A549 (cell line): ENCODE measurements around the gene EIF6. TPM values are rescaled to one million over a fixed set of nuclear protein-coding genes. Genes with fewer than 3 reads are reported as not detected.

Experiments used
- ATAC-seq, 2 experiments: fragments of 200-7000 bp in 1 of 2; fragments of >200 bp in 1 of 2; cut with Nextera tagmentation in 1 of 2; cut with Tn5 transposase in 1 of 2; 3 replicates each; pipeline versions ENCODE4 v1.8.0 to v1.9.1; 2018 to 2020; ENCODE audit warnings: mild to moderate bottlenecking in 1 of 2, moderate library complexity in 1 of 2
- CTCF ChIA-PET: fragments of 300-600 bp; sonication (Branson Sonifier 250); formaldehyde crosslinking; extraction: SDS; loops from one replicate; lab custom pipeline; 2021; ENCODE audit warnings: antibody characterized with exemption, inconsistent platforms; lab: Yijun Ruan, JAX
- POLR2A ChIA-PET: fragments of 350-600 bp; formaldehyde crosslinking; extraction: SDS; loops from one replicate; lab custom pipeline; 2021; ENCODE audit warnings: antibody characterized with exemption, inconsistent platforms; lab: Yijun Ruan, JAX
- DNase-seq, 2 experiments: peaks; one replicate each; pipeline versions ENCODE4 v3.0.0 to v3.0.0-alpha.2; 2011 to 2016; ENCODE audit warnings: low read depth in 1 of 2, low spot score in 1 of 2
- FAIRE-seq: peaks from 2 replicates; lab custom pipeline; 2011; peaks lifted over from hg19 to GRCh38; lab: Jason Lieb, UNC
- H3K27ac ChIP-seq, 2 experiments: fragments of >200 bp; sonication (Bioruptor Twin); formaldehyde crosslinking; 3 replicates each; pipeline ENCODE4 v1.5.1; 2016 to 2017
- H3K4me1 ChIP-seq: fragments of >200 bp; sonication (Bioruptor Twin); formaldehyde crosslinking; 3 replicates; pipeline ENCODE4 v1.6.1; 2016
- H3K4me2 ChIP-seq: fragments of >200 bp; sonication (Bioruptor Twin); formaldehyde crosslinking; 3 replicates; pipeline ENCODE4 v1.6.1; 2016
- H3K4me3 ChIP-seq: fragments of >200 bp; sonication (Bioruptor Twin); formaldehyde crosslinking; 3 replicates; pipeline ENCODE4 v1.5.1; 2016
- H3K9me3 ChIP-seq: fragments of >200 bp; sonication (Bioruptor Twin); formaldehyde crosslinking; 3 replicates; pipeline ENCODE4 v1.6.1; 2016
- CBX2 ChIP-seq: fragments of 200-600 bp; sonication (generic); IDR thresholded peaks from 2 replicates; pipeline ENCODE4 v1.6.1; 2016; ENCODE audit warnings: low read depth, mild to moderate bottlenecking, borderline replicate concordance
- CBX8 ChIP-seq: fragments of 200-600 bp; sonication (generic); IDR thresholded peaks from 2 replicates; pipeline ENCODE4 v1.6.1; 2016
- CEBPB ChIP-seq, 2 experiments: fragments of >200 bp in 1 of 2; sonication (Bioruptor Twin) in 1 of 2; formaldehyde crosslinking in 1 of 2; IDR thresholded peaks; 2 replicates each; pipeline ENCODE4 v1.6.1; 2012 to 2016
- CHD2 ChIP-seq: fragments of 150-350 bp; IDR thresholded peaks from 2 replicates; pipeline ENCODE4 v1.6.1; 2014; ENCODE audit warnings: low read length; ENCODE audit not compliant: partially characterized antibody
- CHD4 ChIP-seq: fragments of 200-600 bp; sonication (generic); IDR thresholded peaks from 2 replicates; pipeline ENCODE4 v1.6.1; 2016; ENCODE audit warnings: antibody characterized with exemption, mild to moderate bottlenecking, borderline replicate concordance
- EHF ChIP-seq: fragments of 250-450 bp; sonication (Bioruptor Pico); IDR thresholded peaks from 2 replicates; pipeline ENCODE4 v1.5.0; 2020; ENCODE audit warnings: mild to moderate bottlenecking
- EHMT2 ChIP-seq: fragments of 200-600 bp; sonication (generic); IDR thresholded peaks from 2 replicates; pipeline ENCODE4 v1.6.1; 2016; ENCODE audit warnings: antibody characterized with exemption, low read depth, mild to moderate bottlenecking, moderate library complexity
- FOXS1 ChIP-seq: fragments of 250-450 bp; sonication (Bioruptor Pico); IDR thresholded peaks from 2 replicates; pipeline ENCODE4 v1.5.0; 2020; ENCODE audit warnings: mild to moderate bottlenecking, moderate library complexity
- GATA3 ChIP-seq: IDR thresholded peaks from 2 replicates; pipeline ENCODE4 v1.6.1; 2012; ENCODE audit warnings: borderline replicate concordance
- HDAC2 ChIP-seq: fragments of 200-600 bp; sonication (generic); IDR thresholded peaks from 2 replicates; pipeline ENCODE4 v1.6.1; 2016
- HEYL ChIP-seq: fragments of 250-450 bp; sonication (Bioruptor Pico); IDR thresholded peaks from 2 replicates; pipeline ENCODE4 v1.8.0; 2021; ENCODE audit warnings: mild to moderate bottlenecking, moderate library complexity
- HOXA7 ChIP-seq: fragments of 250-450 bp; sonication (Bioruptor Pico); IDR thresholded peaks from 2 replicates; pipeline ENCODE4 v1.5.0; 2020; ENCODE audit warnings: mild to moderate bottlenecking, moderate library complexity
- HOXB13 ChIP-seq: fragments of 250-450 bp; sonication (Bioruptor Pico); IDR thresholded peaks from 2 replicates; pipeline ENCODE4 v1.5.0; 2020; ENCODE audit warnings: low read depth, mild to moderate bottlenecking, moderate library complexity
- JUN ChIP-seq, 2 experiments: fragments of >200 bp; sonication (Bioruptor Twin); formaldehyde crosslinking; IDR thresholded peaks; 2 replicates in 1 of 2; 3 replicates in 1 of 2; pipeline ENCODE4 v1.6.1; 2016 to 2017
- MYC ChIP-seq: IDR thresholded peaks from 2 replicates; pipeline ENCODE4 v1.6.1; 2012; ENCODE audit warnings: mild to moderate bottlenecking, inconsistent platforms, low read length, improper control_type of control experiment, borderline replicate concordance
- NFE2L2 ChIP-seq: fragments of 150-350 bp; conservative IDR thresholded peaks from 2 replicates; pipeline ENCODE4 v1.6.1; 2014; ENCODE audit warnings: low read length
- POLR2AphosphoS2 ChIP-seq: conservative IDR thresholded peaks from 2 replicates; pipeline ENCODE4 v1.6.1; 2012; ENCODE audit warnings: low read length, improper control_type of control experiment, inconsistent platforms
- RCOR1 ChIP-seq: fragments of 150-350 bp; IDR thresholded peaks from 2 replicates; pipeline ENCODE4 v1.6.1; 2014; ENCODE audit warnings: antibody characterized with exemption, low read length, low read depth
- TFCP2L1 ChIP-seq: fragments of 250-450 bp; sonication (Bioruptor Pico); IDR thresholded peaks from 2 replicates; pipeline ENCODE4 v1.5.0; 2021; ENCODE audit warnings: mild to moderate bottlenecking
- WGBS: methylation state at CpG from one replicate; pipeline ENCODE4 v1.1.6; 2017; ENCODE audit errors: missing lambda C conversion rate; 5-methylcytosine and 5-hydroxymethylcytosine counted together
- polyA plus RNA-seq, 4 experiments: library from polyadenylated mRNA; depleted of rRNA in 3 of 4; stranded (reverse); fragments of >200 nt; fragmentation: RNase III in 1 of 4; extraction: RNeasy Plus Mini Kit Qiagen cat#74134 plus additional on column Dnase treatment in 1 of 4; gene quantifications; 2 replicates in 3 of 4; 3 replicates in 1 of 4; pipeline ENCODE4 v1.2.3, GENCODE V29; 2011 to 2017
- TF ChIP-seq, protein P1 (sequence below): fragments of >200 bp; sonication (Bioruptor Twin); formaldehyde crosslinking; IDR thresholded peaks from 2 replicates; pipeline ENCODE4 v1.6.1; 2016
- TF ChIP-seq, protein P2 (sequence below): fragments of 250-450 bp; sonication (Bioruptor Pico); IDR thresholded peaks from 2 replicates; pipeline ENCODE4 v1.5.0; 2020; ENCODE audit warnings: low read depth, mild to moderate bottlenecking, moderate library complexity
- TF ChIP-seq, protein P3 (sequence below): IDR thresholded peaks from 2 replicates; pipeline ENCODE4 v1.6.1; 2012
- TF ChIP-seq, protein P4 (sequence below): fragments of 450-650 bp; IDR thresholded peaks from 2 replicates; pipeline ENCODE4 v1.6.1; 2014; ENCODE audit warnings: antibody characterized with exemption
- TF ChIP-seq, protein P5 (sequence below): IDR thresholded peaks from 2 replicates; pipeline ENCODE4 v1.6.1; 2012

The EIF6 gene
- polyA plus RNA-seq, 2 of the 4 experiments (the other 2 are of a cell fraction), result 184 to 294 TPM

DNA sequence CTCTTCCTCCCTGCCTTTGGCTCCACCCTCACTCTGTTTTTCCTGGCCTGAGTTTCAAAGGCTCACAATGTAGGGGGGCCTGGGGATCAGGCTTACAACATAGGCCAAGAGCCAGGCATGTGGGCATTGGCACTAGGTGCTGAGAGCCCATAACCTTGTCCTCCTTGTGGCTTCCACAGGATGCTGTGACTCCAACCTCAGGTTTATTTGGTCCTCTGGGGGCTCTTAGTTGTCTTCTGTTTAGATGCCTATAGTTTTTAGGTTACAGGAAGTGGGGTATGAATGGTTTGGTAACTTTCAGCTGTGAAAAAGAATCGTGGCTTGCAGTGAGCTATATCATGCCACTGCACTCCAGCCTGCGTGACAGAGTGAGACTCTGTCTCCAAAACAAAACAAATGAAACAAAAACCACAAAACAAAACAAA, 32.5 kb downstream of the EIF6 start:
- ATAC-seq (no peak), DNase-seq (no peak), FAIRE-seq (no peak)
- Histone ChIP-seq H3K4me1 (peaks cover 44% of the 10 kb centered on the region), H3K9me3 (no peaks in the 10 kb centered on the region), H3K4me2 (no peak overlapping the region), H3K27ac (peak overlapping the region; percentile 36 to 77; a peak in 4 of 6 replicates), H3K4me3 (no peak overlapping the region)
- ChIA-PET CTCF (interaction anchor here (2.3 kb wide), 1 partner anchor 12 kb away, joined by 5 read pairs; no protein-coding TSS in a partner anchor), POLR2A (no interaction called here)
- no peak for TF ChIP-seq HEYL
- TF ChIP-seq, protein P1, sequence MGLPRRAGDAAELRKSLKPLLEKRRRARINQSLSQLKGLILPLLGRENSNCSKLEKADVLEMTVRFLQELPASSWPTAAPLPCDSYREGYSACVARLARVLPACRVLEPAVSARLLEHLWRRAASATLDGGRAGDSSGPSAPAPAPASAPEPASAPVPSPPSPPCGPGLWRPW, result no peak
- TF ChIP-seq, protein P2, sequence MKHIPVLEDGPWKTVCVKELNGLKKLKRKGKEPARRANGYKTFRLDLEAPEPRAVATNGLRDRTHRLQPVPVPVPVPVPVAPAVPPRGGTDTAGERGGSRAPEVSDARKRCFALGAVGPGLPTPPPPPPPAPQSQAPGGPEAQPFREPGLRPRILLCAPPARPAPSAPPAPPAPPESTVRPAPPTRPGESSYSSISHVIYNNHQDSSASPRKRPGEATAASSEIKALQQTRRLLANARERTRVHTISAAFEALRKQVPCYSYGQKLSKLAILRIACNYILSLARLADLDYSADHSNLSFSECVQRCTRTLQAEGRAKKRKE (CRISPR knock-in tag), result no peak
- WGBS, result 58% methylated on average over 2 of the region's 2 CpGs

DNA sequence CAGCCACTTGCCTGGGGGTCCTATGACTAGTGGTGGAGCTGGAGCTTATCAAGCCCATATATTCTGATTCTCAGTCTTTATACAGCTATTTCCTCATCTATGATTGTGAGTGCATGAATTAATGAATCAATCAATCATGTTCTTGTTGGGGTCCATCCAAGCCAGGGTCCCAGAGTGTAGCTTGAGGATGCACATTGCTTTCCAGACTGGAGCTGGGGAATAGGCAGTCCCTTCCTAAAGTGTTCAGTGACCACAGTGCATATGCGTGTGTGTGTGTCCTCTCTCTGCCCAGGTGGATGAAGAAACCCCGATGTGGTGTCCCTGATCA, 33.0 kb downstream of the EIF6 start:
- no peak for FAIRE-seq
- POLR2A ChIA-PET, result no interaction called here
- peaks cover 39% of the 10 kb centered on the region for H3K4me1 ChIP-seq
- DNase-seq, result no peak
- TF ChIP-seq HDAC2 (no peak), MYC (no peak), EHF (no peak), CEBPB (IDR thresholded peaks at IDR 0.05) (no peak), CHD4 (no peak)
- TF ChIP-seq, protein P3, sequence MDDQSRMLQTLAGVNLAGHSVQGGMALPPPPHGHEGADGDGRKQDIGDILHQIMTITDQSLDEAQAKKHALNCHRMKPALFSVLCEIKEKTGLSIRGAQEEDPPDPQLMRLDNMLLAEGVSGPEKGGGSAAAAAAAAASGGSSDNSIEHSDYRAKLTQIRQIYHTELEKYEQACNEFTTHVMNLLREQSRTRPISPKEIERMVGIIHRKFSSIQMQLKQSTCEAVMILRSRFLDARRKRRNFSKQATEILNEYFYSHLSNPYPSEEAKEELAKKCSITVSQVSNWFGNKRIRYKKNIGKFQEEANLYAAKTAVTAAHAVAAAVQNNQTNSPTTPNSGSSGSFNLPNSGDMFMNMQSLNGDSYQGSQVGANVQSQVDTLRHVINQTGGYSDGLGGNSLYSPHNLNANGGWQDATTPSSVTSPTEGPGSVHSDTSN, result no peak
- TF ChIP-seq, all 56 proteins: peak for 0
- H3K4me3 ChIP-seq, result no peak overlapping the region
- no peak for ATAC-seq
- H3K4me2 ChIP-seq, result no peak overlapping the region
- no peaks in the 10 kb centered on the region for H3K9me3 ChIP-seq
- CTCF ChIA-PET, result interaction anchor here (0.7 to 2.3 kb wide), 5 partner anchors 10 to 106 kb away, joined by 3 to 5 read pairs (median 3); no protein-coding TSS in a partner anchor
- WGBS, result 77% methylated on average over 2 of the region's 2 CpGs
- peak overlapping the region; percentile 36 to 77; a peak in 4 of 6 replicates for H3K27ac ChIP-seq

DNA sequence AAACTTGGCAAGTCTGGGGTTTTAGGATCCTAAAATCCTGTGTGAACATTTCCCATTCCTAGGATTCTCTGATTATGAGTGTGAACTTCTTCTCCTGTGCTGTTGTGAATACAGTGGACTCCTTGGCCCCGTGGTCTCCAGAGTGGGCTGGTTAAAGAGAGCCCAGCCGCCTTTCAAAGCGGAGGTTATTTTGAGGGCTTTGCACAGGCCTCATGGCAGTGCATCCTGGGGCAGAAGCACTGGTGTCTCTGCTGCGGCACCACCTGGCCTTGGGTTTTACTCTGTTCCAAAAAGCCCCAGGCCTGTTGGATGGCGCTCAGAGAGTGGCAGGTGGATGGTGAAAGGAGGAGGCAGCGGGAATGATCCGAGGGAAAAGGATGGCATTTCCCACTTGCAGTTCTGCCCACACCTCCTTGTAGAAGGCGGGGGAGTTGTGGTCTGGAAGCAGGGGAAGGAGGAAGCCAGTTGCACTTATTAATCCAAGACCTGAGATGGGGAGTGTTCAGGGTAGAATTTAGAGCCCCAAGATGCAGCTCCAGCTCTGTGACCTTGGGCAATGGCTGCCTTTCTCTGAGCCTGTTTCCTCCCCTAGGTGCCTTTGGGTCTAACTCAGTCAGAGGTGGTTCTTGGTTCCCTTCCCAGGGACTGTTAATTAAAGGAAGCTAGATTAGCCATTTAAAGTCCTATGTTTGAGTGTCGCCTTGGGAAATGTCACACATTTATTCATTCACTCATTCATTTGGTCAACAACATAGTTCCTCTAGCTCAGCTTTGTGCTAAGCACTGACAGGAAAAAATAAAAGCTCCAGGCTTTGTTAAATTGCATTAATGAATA, 35.7 kb downstream of the EIF6 start:
- ChIA-PET POLR2A (interaction anchor here (1.3 kb wide), 1 partner anchor 14 kb away, joined by 5 read pairs; no protein-coding TSS in a partner anchor), CTCF (interaction anchor here (0.7 to 1.7 kb wide), 9 partner anchors 9 to 104 kb away, joined by 3 to 8 read pairs (median 3); no protein-coding TSS in a partner anchor)
- no peak overlapping the region for H3K4me3 ChIP-seq
- WGBS, result 81% methylated on average over 9 of the region's 9 CpGs
- TF ChIP-seq CBX8 (no peak), RCOR1 (no peak), CHD2 (no peak), CBX2 (no peak), HOXB13 (CRISPR knock-in tag) (no peak), HOXA7 (CRISPR knock-in tag) (no peak), JUN (IDR thresholded peaks at IDR 0.05) (no peak), TFCP2L1 (CRISPR knock-in tag) (no peak), GATA3 (no peak), FOXS1 (no peak), POLR2AphosphoS2 (no peak), NFE2L2 (no peak), EHMT2 (no peak)
- TF ChIP-seq, protein P4, sequence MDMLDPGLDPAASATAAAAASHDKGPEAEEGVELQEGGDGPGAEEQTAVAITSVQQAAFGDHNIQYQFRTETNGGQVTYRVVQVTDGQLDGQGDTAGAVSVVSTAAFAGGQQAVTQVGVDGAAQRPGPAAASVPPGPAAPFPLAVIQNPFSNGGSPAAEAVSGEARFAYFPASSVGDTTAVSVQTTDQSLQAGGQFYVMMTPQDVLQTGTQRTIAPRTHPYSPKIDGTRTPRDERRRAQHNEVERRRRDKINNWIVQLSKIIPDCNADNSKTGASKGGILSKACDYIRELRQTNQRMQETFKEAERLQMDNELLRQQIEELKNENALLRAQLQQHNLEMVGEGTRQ, result no peak
- TF ChIP-seq, protein P5, sequence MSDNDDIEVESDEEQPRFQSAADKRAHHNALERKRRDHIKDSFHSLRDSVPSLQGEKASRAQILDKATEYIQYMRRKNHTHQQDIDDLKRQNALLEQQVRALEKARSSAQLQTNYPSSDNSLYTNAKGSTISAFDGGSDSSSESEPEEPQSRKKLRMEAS, result no peak
- DNase-seq, result no peak
- H3K27ac ChIP-seq, result peak overlapping the region; percentile 29 to 74; a peak in 3 of 6 replicates
- no peak overlapping the region for H3K4me2 ChIP-seq
- ATAC-seq, result peak in 1 of 2 experiments; percentile 23; a peak in 2 of 6 replicates
- H3K9me3 ChIP-seq, result no peaks in the 10 kb centered on the region
- no peak for FAIRE-seq
- peaks cover 37% of the 10 kb centered on the region for H3K4me1 ChIP-seq
